Loucy (cell line): ENCODE data around the gene TMEM119.

Source experiments
- CTCF ChIP-seq: fragments of 200-600 bp; sonication (generic); conservative IDR thresholded peaks from 2 replicates; pipeline ENCODE4 v1.5.1; 2014; ENCODE audit warnings: mild to moderate bottlenecking, antibody characterized with exemption, low read length
- EZH2phosphoT487 ChIP-seq: fragments of 200-600 bp; IDR thresholded peaks from 2 replicates; pipeline ENCODE4 v1.6.1; 2018; ENCODE audit warnings: antibody characterized with exemption, mild to moderate bottlenecking, moderate library complexity, borderline replicate concordance

GRCh38 chr12:108580531-108580930 lies 17.4 kb downstream of the TMEM119 start:
- TF ChIP-seq CTCF, result no peak
- TF ChIP-seq EZH2phosphoT487, result no peak
